Measurements from ENCODE around the gene DLG2.

The DLG2 gene

GRCh38 chr11:84056653-84057376, 1570.3 kb downstream of the DLG2 start:
- no peaks in the 10 kb centered on the region for H3K36me3 ChIP-seq (ENCODE audit: control insufficient read depth, insufficient read depth, low read length)
- H3K27ac ChIP-seq (ENCODE audit: insufficient read depth, low read length, poor library complexity, severe bottlenecking) = no peak overlapping the region
- H3K4me3 ChIP-seq (ENCODE audit: insufficient read depth, low read depth, low read length, poor library complexity, severe bottlenecking) = no peak overlapping the region
- H3K27me3 ChIP-seq (replicated peaks; ENCODE audit: control insufficient read depth, insufficient read depth, low read length, poor library complexity, severe bottlenecking) = no peaks in the 10 kb centered on the region
- DNase-seq = no peak
- H3K9me3 ChIP-seq (ENCODE audit: control insufficient read depth, low read length) = no peaks in the 10 kb centered on the region
- H3K4me1 ChIP-seq (ENCODE audit: control insufficient read depth, insufficient read depth, low read length, poor library complexity, severe bottlenecking) = no peaks in the 10 kb centered on the region

GRCh38 chr11:84045146-84045545, 1582.0 kb downstream of the DLG2 start:
- Histone ChIP-seq H3K27ac (ENCODE audit: insufficient read depth, low read length, poor library complexity, severe bottlenecking) (no peak overlapping the region), H3K4me3 (ENCODE audit: insufficient read depth, low read depth, low read length, poor library complexity, severe bottlenecking) (no peak overlapping the region), H3K36me3 (ENCODE audit: control insufficient read depth, insufficient read depth, low read length) (no peaks in the 10 kb centered on the region), H3K27me3 (replicated peaks; ENCODE audit: control insufficient read depth, insufficient read depth, low read length, poor library complexity, severe bottlenecking) (no peaks in the 10 kb centered on the region), H3K9me3 (ENCODE audit: control insufficient read depth, low read length) (no peaks in the 10 kb centered on the region), H3K4me1 (ENCODE audit: control insufficient read depth, insufficient read depth, low read length, poor library complexity, severe bottlenecking) (no peaks in the 10 kb centered on the region)
- no peak for DNase-seq

GRCh38 chr11:84044706-84045105, 1582.4 kb downstream of the DLG2 start:
- no peaks in the 10 kb centered on the region for H3K4me1 ChIP-seq (ENCODE audit: control insufficient read depth, insufficient read depth, low read length, poor library complexity, severe bottlenecking)
- no peak for DNase-seq

GRCh38 chr11:84036664-84037194, 1590.4 kb downstream of the DLG2 start:
- H3K4me3 ChIP-seq (ENCODE audit: insufficient read depth, low read depth, low read length, poor library complexity, severe bottlenecking) = no peak overlapping the region
- no peak overlapping the region for H3K27ac ChIP-seq (ENCODE audit: insufficient read depth, low read length, poor library complexity, severe bottlenecking)
- H3K27me3 ChIP-seq (replicated peaks; ENCODE audit: control insufficient read depth, insufficient read depth, low read length, poor library complexity, severe bottlenecking) = no peaks in the 10 kb centered on the region
- no peak for DNase-seq
- no peaks in the 10 kb centered on the region for H3K4me1 ChIP-seq (ENCODE audit: control insufficient read depth, insufficient read depth, low read length, poor library complexity, severe bottlenecking)
- no peaks in the 10 kb centered on the region for H3K36me3 ChIP-seq (ENCODE audit: control insufficient read depth, insufficient read depth, low read length)
- H3K9me3 ChIP-seq (ENCODE audit: control insufficient read depth, low read length) = no peaks in the 10 kb centered on the region

More at GRCh38 chr11:84044706-84045105, 1582.4 kb downstream of the DLG2 start:
- H3K36me3 ChIP-seq (ENCODE audit: control insufficient read depth, insufficient read depth, low read length) = no peaks in the 10 kb centered on the region
- H3K27ac ChIP-seq (ENCODE audit: insufficient read depth, low read length, poor library complexity, severe bottlenecking) = no peak overlapping the region
- H3K27me3 ChIP-seq (replicated peaks; ENCODE audit: control insufficient read depth, insufficient read depth, low read length, poor library complexity, severe bottlenecking) = no peaks in the 10 kb centered on the region
- H3K4me3 ChIP-seq (ENCODE audit: insufficient read depth, low read depth, low read length, poor library complexity, severe bottlenecking) = no peak overlapping the region
- no peaks in the 10 kb centered on the region for H3K9me3 ChIP-seq (ENCODE audit: control insufficient read depth, low read length)

GRCh38 chr11:84035645-84036044, 1591.5 kb downstream of the DLG2 start:
- Histone ChIP-seq H3K9me3 (ENCODE audit: control insufficient read depth, low read length) (no peaks in the 10 kb centered on the region), H3K27ac (ENCODE audit: insufficient read depth, low read length, poor library complexity, severe bottlenecking) (no peak overlapping the region), H3K4me3 (ENCODE audit: insufficient read depth, low read depth, low read length, poor library complexity, severe bottlenecking) (no peak overlapping the region), H3K36me3 (ENCODE audit: control insufficient read depth, insufficient read depth, low read length) (no peaks in the 10 kb centered on the region), H3K27me3 (replicated peaks; ENCODE audit: control insufficient read depth, insufficient read depth, low read length, poor library complexity, severe bottlenecking) (no peaks in the 10 kb centered on the region), H3K4me1 (ENCODE audit: control insufficient read depth, insufficient read depth, low read length, poor library complexity, severe bottlenecking) (no peaks in the 10 kb centered on the region)
- no peak for DNase-seq

DNA sequence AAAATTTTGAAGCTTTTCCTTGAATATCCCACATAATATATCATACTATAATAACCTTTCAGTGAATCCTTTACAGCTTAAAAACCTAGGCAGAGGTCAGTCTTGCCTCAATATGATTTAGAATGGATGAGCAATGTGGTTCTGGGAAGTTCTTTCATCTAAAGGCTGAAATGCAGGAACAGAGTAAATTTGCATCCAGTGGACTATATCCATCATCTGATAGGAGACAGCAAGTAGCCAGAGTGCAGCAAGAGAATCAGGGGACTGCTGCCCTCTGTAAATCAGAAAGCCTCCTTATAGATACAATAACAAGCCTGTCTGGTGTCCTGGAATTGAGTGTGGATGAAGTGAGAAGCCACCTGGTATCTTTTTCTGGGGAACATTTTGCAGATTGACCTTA, 1592.7 kb downstream of the DLG2 start:
- H3K27ac ChIP-seq (ENCODE audit: insufficient read depth, low read length, poor library complexity, severe bottlenecking) = no peak overlapping the region
- H3K4me1 ChIP-seq (ENCODE audit: control insufficient read depth, insufficient read depth, low read length, poor library complexity, severe bottlenecking) = no peaks in the 10 kb centered on the region
- no peaks in the 10 kb centered on the region for H3K27me3 ChIP-seq (replicated peaks; ENCODE audit: control insufficient read depth, insufficient read depth, low read length, poor library complexity, severe bottlenecking)
- no peak overlapping the region for H3K4me3 ChIP-seq (ENCODE audit: insufficient read depth, low read depth, low read length, poor library complexity, severe bottlenecking)
- H3K36me3 ChIP-seq (ENCODE audit: control insufficient read depth, insufficient read depth, low read length) = no peaks in the 10 kb centered on the region
- H3K9me3 ChIP-seq (ENCODE audit: control insufficient read depth, low read length) = no peaks in the 10 kb centered on the region
- DNase-seq = no peak

DNA sequence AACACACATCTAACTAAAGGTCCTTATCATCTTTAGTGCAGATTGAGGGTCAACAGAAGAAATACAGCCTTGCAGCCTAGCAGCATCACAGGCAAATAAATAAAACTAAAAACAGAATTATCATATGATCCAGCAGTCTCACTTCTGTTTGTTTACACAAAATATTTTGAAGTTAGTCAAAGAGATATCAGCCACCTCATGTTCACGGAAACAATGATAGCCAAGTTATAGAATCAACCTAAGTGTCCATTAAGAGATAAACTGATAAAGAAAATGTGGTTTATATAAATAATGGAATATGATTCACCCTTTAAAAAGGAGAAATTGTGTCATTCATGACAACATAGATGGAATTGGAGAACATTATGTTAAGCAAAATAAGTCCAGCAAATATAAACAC, 1602.9 kb downstream of the DLG2 start:
- Histone ChIP-seq H3K4me1 (ENCODE audit: control insufficient read depth, insufficient read depth, low read length, poor library complexity, severe bottlenecking) (no peaks in the 10 kb centered on the region), H3K27me3 (replicated peaks; ENCODE audit: control insufficient read depth, insufficient read depth, low read length, poor library complexity, severe bottlenecking) (no peaks in the 10 kb centered on the region)
- no peak for DNase-seq

DNA sequence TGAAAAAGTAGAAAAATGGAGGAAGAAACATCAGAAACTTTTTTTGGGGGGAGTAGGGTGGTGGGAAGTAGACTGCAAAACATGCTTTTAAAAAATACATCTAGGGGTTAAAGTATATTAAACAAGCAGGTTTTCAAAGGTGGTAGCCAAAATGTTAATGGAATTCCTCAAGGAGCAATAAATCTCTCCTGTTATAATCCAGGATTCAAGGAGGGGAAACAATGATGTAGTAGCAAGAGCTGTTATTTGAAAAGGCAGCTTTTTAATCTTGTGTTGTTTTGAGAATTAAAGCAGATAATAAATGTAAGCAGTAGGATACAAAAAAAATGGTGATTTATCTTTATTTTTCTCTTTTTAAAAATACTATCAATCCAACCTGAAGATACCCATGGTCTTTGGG, 1604.4 kb downstream of the DLG2 start:
- Histone ChIP-seq H3K36me3 (ENCODE audit: control insufficient read depth, insufficient read depth, low read length) (no peaks in the 10 kb centered on the region), H3K27ac (ENCODE audit: insufficient read depth, low read length, poor library complexity, severe bottlenecking) (no peak overlapping the region), H3K4me3 (ENCODE audit: insufficient read depth, low read depth, low read length, poor library complexity, severe bottlenecking) (no peak overlapping the region), H3K27me3 (replicated peaks; ENCODE audit: control insufficient read depth, insufficient read depth, low read length, poor library complexity, severe bottlenecking) (no peaks in the 10 kb centered on the region), H3K4me1 (ENCODE audit: control insufficient read depth, insufficient read depth, low read length, poor library complexity, severe bottlenecking) (no peaks in the 10 kb centered on the region), H3K9me3 (ENCODE audit: control insufficient read depth, low read length) (no peaks in the 10 kb centered on the region)
- DNase-seq = no peak

More for the DNA sequence above, 1602.9 kb downstream of the DLG2 start:
- H3K9me3 ChIP-seq (ENCODE audit: control insufficient read depth, low read length) = no peaks in the 10 kb centered on the region
- H3K36me3 ChIP-seq (ENCODE audit: control insufficient read depth, insufficient read depth, low read length) = no peaks in the 10 kb centered on the region
- no peak overlapping the region for H3K27ac ChIP-seq (ENCODE audit: insufficient read depth, low read length, poor library complexity, severe bottlenecking)
- H3K4me3 ChIP-seq (ENCODE audit: insufficient read depth, low read depth, low read length, poor library complexity, severe bottlenecking) = no peak overlapping the region

- no peak for DNase-seq
- Histone ChIP-seq H3K9me3 (ENCODE audit: control insufficient read depth, low read length) (no peaks in the 10 kb centered on the region), H3K36me3 (ENCODE audit: control insufficient read depth, insufficient read depth, low read length) (no peaks in the 10 kb centered on the region), H3K27me3 (replicated peaks; ENCODE audit: control insufficient read depth, insufficient read depth, low read length, poor library complexity, severe bottlenecking) (no peaks in the 10 kb centered on the region), H3K27ac (ENCODE audit: insufficient read depth, low read length, poor library complexity, severe bottlenecking) (no peak overlapping the region), H3K4me1 (ENCODE audit: control insufficient read depth, insufficient read depth, low read length, poor library complexity, severe bottlenecking) (no peaks in the 10 kb centered on the region), H3K4me3 (ENCODE audit: insufficient read depth, low read depth, low read length, poor library complexity, severe bottlenecking) (no peak overlapping the region)
These were observed 1604.9 kb downstream of the DLG2 start for GRCh38 chr11:84022201-84022600.

GRCh38 chr11:84021291-84021690, 1605.9 kb downstream of the DLG2 start:
- Histone ChIP-seq H3K4me1 (ENCODE audit: control insufficient read depth, insufficient read depth, low read length, poor library complexity, severe bottlenecking) (no peaks in the 10 kb centered on the region), H3K36me3 (ENCODE audit: control insufficient read depth, insufficient read depth, low read length) (no peaks in the 10 kb centered on the region), H3K4me3 (ENCODE audit: insufficient read depth, low read depth, low read length, poor library complexity, severe bottlenecking) (no peak overlapping the region), H3K27me3 (replicated peaks; ENCODE audit: control insufficient read depth, insufficient read depth, low read length, poor library complexity, severe bottlenecking) (no peaks in the 10 kb centered on the region), H3K27ac (ENCODE audit: insufficient read depth, low read length, poor library complexity, severe bottlenecking) (no peak overlapping the region), H3K9me3 (ENCODE audit: control insufficient read depth, low read length) (no peaks in the 10 kb centered on the region)
- no peak for DNase-seq

All from effector memory CD4-positive, alpha-beta T cell (primary cell).